Panc1 (cell line): Measurements from ENCODE around the gene PTPN23. TPM values are rescaled to one million over a fixed set of nuclear protein-coding genes. Genes with fewer than 3 reads are reported as not detected.

ENCODE experiments used
- ATAC-seq: fragments of 200-7000 bp; cut with Tn5 transposase; 2 replicates; pipeline ENCODE4 v1.9.1; 2020; ENCODE audit warnings: mild to moderate bottlenecking, moderate library complexity
- BruUV-seq: library from RNA; stranded (reverse); fragments of 400-500 nt; replicated peaks from 2 replicates; lab custom pipeline; 2021; lab: Mats Ljungman, UMichigan
- CTCF ChIA-PET: fragments of 300-600 bp; sonication (Branson Sonifier 250); formaldehyde crosslinking; loops from one replicate; lab custom pipeline; 2022; ENCODE audit warnings: antibody characterized with exemption; lab: Charles Lee
- POLR2A ChIA-PET: fragments of 300-600 bp; sonication (Branson Sonifier 250); formaldehyde crosslinking; loops from one replicate; lab custom pipeline; 2022; ENCODE audit warnings: antibody characterized with exemption; lab: Charles Lee
- DNase-seq: peaks from one replicate; pipeline ENCODE4 v3.0.0-alpha.2; 2010; ENCODE audit warnings: low read depth, low spot score
- H3K27ac ChIP-seq: 2 replicates; pipeline ENCODE4 v1.5.1; 2011; ENCODE audit warnings: mild to moderate bottlenecking, low read length, inconsistent platforms
- H3K27me3 ChIP-seq: fragments of 200-500 bp; sonication (Bioruptor generic); 2 replicates; pipeline ENCODE4 v1.6.0; 2014; ENCODE audit warnings: low read length, inconsistent platforms; ENCODE audit not compliant: control insufficient read depth, insufficient read depth
- H3K36me3 ChIP-seq: fragments of 200-500 bp; sonication (Bioruptor generic); 2 replicates; pipeline ENCODE4 v1.5.1; 2014; ENCODE audit warnings: inconsistent platforms, mild to moderate bottlenecking, low read length, moderate library complexity; ENCODE audit not compliant: control insufficient read depth, insufficient read depth
- H3K4me1 ChIP-seq: 2 replicates; pipeline ENCODE4 v1.5.1; 2011; ENCODE audit warnings: inconsistent platforms, mild to moderate bottlenecking, low read length, moderate library complexity; ENCODE audit not compliant: control insufficient read depth, insufficient read depth
- H3K4me3 ChIP-seq, 2 experiments: 2 replicates each; pipeline ENCODE4 v1.5.1; 2011 to 2012; ENCODE audit warnings: low read depth in 2 of 2, low read length in 2 of 2, mild to moderate bottlenecking in 2 of 2, inconsistent platforms in 1 of 2, moderate library complexity in 1 of 2
- H3K9me3 ChIP-seq: fragments of 200-500 bp; sonication (Bioruptor generic); 2 replicates; pipeline ENCODE4 v1.5.1; 2014; ENCODE audit warnings: low read depth, mild to moderate bottlenecking, inconsistent platforms, low read length, moderate library complexity; ENCODE audit not compliant: control insufficient read depth, insufficient read depth
- CTCF ChIP-seq: fragments of 450-650 bp; IDR thresholded peaks from 2 replicates; pipeline ENCODE4 v1.5.1; 2017; ENCODE audit warnings: mild to moderate bottlenecking
- POLR2AphosphoS5 ChIP-seq: IDR thresholded peaks from 2 replicates; pipeline ENCODE4 v1.6.1; 2012; ENCODE audit warnings: mild to moderate bottlenecking, low read depth, low read length, moderate library complexity
- REST ChIP-seq, 2 experiments: IDR thresholded peaks; 2 replicates each; pipeline ENCODE4 v1.6.1; 2011 to 2012; ENCODE audit warnings: low read depth in 2 of 2, control low read depth in 1 of 2, low read length in 1 of 2, mild to moderate bottlenecking in 1 of 2, moderate library complexity in 1 of 2; ENCODE audit not compliant: insufficient read depth in 1 of 2
- SIN3A ChIP-seq: IDR thresholded peaks from 2 replicates; pipeline ENCODE4 v1.6.1; 2012; ENCODE audit warnings: low read depth, mild to moderate bottlenecking, low read length, moderate library complexity, borderline replicate concordance; ENCODE audit not compliant: insufficient read depth
- TCF7L2 ChIP-seq: IDR thresholded peaks from 2 replicates; pipeline ENCODE4 v1.6.1; 2011; ENCODE audit warnings: mild to moderate bottlenecking, low read depth, low read length, inconsistent platforms
- in situ Hi-C: cut with HindIII; loops from 2 replicates; pipeline ENCODE4 v1.10.0; 2016; ENCODE audit warnings: low sequenced_read_pairs, low pct_unique_long_range_greater_than_20kb
- intact Hi-C: fragments of 100-400 bp; cut with micrococcal nuclease; formaldehyde crosslinking; loops from one replicate; pipeline ENCODE4 v1.10.0; 2022; ENCODE audit not compliant: unreplicated experiment
- total RNA-seq: library from RNA; stranded (reverse); gene quantifications from one replicate; pipeline ENCODE4 v1.2.1, GENCODE V29; 2021; ENCODE audit not compliant: unreplicated experiment

Gene PTPN23
- total RNA-seq, 1 experiment from 2014 or later = 35.7 TPM

- no peaks in the 10 kb centered on the region for H3K4me1 ChIP-seq
- H3K36me3 ChIP-seq = no peaks in the 10 kb centered on the region
- DNase-seq (no peak), ATAC-seq (no peak)
- intact Hi-C loops = loop anchor here (10.0 kb wide), 1 partner anchor 52 kb away; the partner anchor contains the start of gene SCAP
- H3K9me3 ChIP-seq = no peaks in the 10 kb centered on the region
- ChIA-PET CTCF (interaction anchor here (0.5 kb wide), 1 partner anchor 97 kb away, joined by 7 read pairs; no protein-coding TSS in a partner anchor), POLR2A (no interaction called here)
- TF ChIP-seq REST (IDR thresholded peaks at IDR 0.05; ENCODE audit: insufficient read depth in 1 of 2, low read depth in 2 of 2, low read length in 1 of 2) (no peak), CTCF (no peak), TCF7L2 (no peak), POLR2AphosphoS5 (no peak), SIN3A (no peak)
- no TSS peak for BruUV-seq
- no peak overlapping the region for H3K4me3 ChIP-seq
- in situ Hi-C loops = no loop called here
- H3K27me3 ChIP-seq = no peaks in the 10 kb centered on the region
- no peak overlapping the region for H3K27ac ChIP-seq
Measured at GRCh38 chr3:47422743-47423142, 41.9 kb downstream of the PTPN23 start.

- in situ Hi-C loops (no loop called here), intact Hi-C loops (loop anchor here (10.0 kb wide), 1 partner anchor 51 kb away; the partner anchor contains the start of gene SCAP)
- DNase-seq = no peak
- TF ChIP-seq SIN3A = no peak
- no peak for TF ChIP-seq CTCF
- no peak for TF ChIP-seq POLR2AphosphoS5
- no peak for TF ChIP-seq TCF7L2
- no peak for TF ChIP-seq REST (IDR thresholded peaks at IDR 0.05; ENCODE audit: insufficient read depth in 1 of 2, low read depth in 2 of 2, low read length in 1 of 2)
- H3K27me3 ChIP-seq = no peaks in the 10 kb centered on the region
- no TSS peak for BruUV-seq
- H3K4me1 ChIP-seq = no peaks in the 10 kb centered on the region
- H3K9me3 ChIP-seq = no peaks in the 10 kb centered on the region
- no peaks in the 10 kb centered on the region; the same call in 1 of the 2 replicates for H3K36me3 ChIP-seq
- H3K4me3 ChIP-seq = no peak overlapping the region
- CTCF ChIA-PET = no interaction called here
- no peak overlapping the region for H3K27ac ChIP-seq
- no peak for ATAC-seq
- POLR2A ChIA-PET = no interaction called here
Measured at GRCh38 chr3:47423548-47424145, 42.8 kb downstream of the PTPN23 start.
